PC-3 (cell line): ENCODE measurements around the gene GLRB.

Experiments used
- EZH2phosphoT487 ChIP-seq: fragments of 300-600 bp; sonication (generic); IDR thresholded peaks from 2 replicates; pipeline ENCODE4 v1.6.1; 2018; ENCODE audit warnings: mild to moderate bottlenecking, antibody characterized with exemption, low read length, borderline replicate concordance
- TF ChIP-seq, protein P1 (sequence below): fragments of 300-600 bp; sonication (generic); conservative IDR thresholded peaks from 2 replicates; pipeline ENCODE4 v1.5.1; 2017; ENCODE audit warnings: antibody characterized with exemption, low read depth, mild to moderate bottlenecking, low read length

- TF ChIP-seq, protein P1, sequence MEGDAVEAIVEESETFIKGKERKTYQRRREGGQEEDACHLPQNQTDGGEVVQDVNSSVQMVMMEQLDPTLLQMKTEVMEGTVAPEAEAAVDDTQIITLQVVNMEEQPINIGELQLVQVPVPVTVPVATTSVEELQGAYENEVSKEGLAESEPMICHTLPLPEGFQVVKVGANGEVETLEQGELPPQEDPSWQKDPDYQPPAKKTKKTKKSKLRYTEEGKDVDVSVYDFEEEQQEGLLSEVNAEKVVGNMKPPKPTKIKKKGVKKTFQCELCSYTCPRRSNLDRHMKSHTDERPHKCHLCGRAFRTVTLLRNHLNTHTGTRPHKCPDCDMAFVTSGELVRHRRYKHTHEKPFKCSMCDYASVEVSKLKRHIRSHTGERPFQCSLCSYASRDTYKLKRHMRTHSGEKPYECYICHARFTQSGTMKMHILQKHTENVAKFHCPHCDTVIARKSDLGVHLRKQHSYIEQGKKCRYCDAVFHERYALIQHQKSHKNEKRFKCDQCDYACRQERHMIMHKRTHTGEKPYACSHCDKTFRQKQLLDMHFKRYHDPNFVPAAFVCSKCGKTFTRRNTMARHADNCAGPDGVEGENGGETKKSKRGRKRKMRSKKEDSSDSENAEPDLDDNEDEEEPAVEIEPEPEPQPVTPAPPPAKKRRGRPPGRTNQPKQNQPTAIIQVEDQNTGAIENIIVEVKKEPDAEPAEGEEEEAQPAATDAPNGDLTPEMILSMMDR: no peak
- TF ChIP-seq EZH2phosphoT487: no peak
Observed at GRCh38 chr4:157151711-157152110, 75.8 kb downstream of the GLRB start.
